Right kidney (tissue), 1 donor: ENCODE results near the gene NHEJ1.

Experiments
- DNase-seq: peaks from one replicate; pipeline ENCODE4 v3.0.0-alpha.2; 2016

The NHEJ1 gene

DNA sequence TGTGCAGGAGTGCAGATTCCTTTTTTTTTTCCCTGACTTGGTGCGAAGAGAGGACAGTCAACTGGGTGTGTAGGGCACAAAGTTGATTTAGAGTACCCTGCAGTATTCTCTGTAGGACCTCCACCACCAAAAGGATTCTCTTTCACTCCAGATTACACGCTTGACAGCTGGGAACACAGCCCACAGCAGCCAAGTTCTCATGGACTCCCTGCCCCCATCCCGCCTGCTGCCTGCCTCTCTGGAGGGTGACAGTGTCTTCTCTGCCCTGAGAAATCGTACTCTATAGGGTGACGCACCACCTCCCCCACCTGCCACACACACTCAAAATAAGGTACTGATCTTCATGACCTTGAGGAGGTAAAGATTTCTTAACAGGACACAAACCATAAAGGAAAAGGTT lies 73.3 kb downstream of the NHEJ1 start:
- DNase-seq = no peak

DNA sequence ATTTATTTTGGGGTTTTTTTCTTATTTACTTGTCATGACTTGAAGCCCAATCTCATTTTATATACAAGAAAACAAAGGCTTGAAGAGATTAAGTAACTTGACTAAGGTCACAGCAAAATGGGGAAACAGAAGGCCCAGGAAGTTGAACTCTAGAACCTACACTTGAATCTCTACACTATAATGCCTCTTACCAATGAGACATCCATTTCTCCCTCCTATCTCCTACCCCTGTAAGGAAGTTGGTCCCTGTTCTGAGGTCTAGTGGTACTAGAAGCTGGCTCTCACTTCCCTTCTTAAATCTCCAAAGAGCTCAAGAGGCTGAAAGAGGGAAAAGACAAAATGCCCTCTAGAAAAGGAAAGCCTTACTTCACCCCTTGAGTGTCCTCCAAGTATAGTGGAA lies 74.4 kb downstream of the NHEJ1 start:
- DNase-seq = no peak

DNA sequence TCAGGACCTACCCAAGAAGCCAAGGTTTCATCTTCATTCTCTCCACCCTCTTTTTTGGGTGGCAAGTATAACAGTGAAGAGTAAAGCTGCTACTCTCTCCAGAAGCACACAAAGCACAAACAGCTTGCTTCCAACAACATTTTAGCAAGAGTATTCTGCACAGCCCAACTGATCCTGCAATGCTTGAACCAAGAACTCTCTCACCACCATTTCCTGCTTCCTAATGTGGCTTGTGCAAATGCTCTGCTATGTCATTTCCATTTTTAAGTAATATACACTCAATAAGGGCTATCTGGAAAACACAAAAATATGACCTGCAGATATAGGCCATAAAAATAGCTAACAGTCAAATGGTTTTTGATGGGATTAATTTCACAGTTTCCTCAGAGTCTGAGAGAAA lies 75.8 kb downstream of the NHEJ1 start:
- no peak for DNase-seq

DNA sequence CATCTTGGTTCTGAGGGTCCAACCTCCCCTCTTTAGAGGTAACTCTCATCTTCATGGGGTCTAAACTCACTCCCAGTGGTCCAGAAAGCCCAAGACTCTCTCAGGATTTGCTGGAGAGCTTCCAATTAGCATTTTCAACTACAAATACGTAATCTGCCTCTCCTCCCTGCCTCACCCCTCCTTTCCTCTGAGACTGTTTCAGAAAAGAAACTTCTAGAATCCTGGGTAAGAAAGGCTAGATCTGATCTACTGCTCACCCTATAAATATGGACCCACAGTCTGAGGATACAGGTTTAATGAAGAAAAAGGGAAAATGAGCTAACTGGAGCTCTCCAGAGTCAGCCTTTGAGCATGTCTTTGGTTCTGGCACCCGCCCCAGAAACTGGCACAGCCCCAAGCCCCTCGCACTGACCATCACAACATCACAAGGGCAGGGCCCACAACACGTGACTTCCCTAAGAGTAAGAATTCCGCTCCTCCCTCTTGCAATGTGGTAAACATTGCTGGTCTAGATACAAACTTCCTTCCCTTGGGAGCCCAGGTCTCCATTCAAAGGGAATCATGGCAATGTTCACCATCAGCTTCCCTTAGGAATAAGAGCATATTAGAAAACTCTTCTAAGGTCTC lies 78.2 kb downstream of the NHEJ1 start:
- DNase-seq = no peak

DNA sequence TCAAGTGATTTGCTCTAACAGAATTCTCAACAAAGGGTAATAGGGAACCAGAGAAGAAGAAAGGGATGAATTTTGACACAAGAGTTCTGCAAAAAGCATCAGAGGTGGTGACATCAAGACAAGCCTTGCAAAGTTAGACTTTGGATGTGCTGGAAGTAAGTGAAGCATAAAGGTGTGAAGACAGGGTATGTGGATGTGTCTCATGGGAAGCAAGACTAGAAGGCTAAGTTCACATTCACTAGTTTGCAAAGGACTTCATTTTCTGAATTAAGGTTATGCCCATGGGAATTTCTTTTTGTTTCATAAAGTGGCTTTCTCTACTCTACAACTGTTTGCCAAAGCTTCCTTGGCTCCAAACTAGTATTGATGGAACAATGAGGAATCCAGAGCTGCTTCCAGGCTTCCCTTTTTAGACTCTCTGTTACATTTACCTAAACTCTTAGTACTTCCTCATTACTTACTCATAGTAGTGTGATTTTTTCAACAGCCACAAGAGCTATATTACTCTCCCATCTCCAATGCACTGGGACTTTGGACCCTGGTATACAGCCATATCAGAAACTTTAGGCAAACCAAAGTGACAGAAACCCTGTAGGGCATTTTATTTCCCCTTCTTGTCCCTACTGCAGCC lies 78.8 kb downstream of the NHEJ1 start:
- DNase-seq = no peak

DNA sequence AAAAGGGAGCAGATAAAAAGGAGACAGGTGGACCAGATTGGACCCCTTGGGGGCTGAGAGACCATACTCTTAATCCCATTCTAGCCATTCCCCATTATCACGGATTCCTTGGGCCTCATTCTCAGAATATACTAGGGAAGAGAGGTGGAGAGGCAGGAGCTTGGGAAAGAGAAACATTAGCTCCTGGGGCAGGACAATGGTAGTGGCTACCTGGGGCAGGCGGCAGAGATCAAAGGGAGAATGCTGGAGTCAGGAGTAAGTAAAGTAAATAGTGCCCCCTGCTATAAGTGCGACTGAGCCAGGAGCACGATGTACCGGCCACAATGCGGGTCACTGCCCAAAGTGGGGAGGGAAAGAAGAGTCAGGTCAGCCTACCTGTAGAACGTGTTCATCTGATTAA lies 79.5 kb downstream of the NHEJ1 start:
- no peak for DNase-seq

DNA sequence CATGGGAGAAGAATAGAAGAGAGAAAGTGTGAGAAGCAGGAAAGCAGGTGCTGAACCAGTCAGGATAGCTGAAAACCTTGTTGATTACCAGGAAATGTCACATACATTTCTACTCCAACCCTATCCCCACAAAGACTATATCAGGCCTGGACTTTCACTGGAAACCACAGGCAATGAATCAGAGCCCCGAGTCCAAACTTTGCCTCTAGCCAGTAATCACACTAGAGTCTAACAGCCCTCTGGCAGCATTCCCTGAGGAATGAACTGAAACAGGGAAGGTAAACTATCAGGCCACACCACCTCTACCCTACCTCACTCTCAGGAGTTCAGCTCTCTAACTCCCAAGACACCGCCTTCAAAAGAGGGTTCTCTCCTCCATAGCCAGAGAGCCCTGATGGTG lies 81.2 kb downstream of the NHEJ1 start:
- DNase-seq = no peak

DNA sequence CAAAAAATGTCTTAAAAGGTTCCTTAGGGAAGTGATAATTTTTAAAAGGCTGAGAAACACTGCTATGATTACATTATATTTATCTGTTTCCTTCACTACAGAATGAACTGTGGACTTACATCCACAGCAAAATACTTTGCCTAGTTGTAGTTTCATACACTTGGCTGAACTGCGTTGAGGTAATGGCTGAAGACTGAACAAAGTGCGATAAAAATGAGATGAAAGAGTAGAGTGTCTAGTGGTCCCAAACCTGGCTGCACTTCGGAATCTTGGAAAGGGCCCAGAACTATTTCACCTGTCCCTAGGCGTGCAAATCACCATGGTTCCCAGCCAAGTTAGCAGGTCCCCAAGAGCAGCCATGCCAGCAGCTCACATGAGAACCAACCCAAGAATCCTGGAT lies 81.7 kb downstream of the NHEJ1 start:
- DNase-seq = no peak

DNA sequence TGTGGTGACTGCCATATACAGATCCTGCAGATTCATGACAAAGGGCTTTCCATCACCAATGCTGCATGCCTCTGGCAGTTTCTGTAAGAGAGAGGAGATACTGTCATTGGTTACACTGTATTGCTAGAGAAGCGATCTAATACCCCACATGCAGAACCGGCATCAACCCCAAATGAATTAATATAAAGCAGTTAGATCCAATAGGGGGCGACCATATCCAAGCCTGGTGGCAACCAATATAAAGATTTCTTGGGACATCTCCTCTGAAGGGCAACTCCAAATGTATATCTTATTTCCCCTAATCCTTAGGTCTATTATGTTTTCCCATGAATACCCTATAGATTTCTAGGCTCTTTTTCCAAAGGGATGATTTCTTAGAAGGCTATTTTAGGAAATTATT lies 82.5 kb downstream of the NHEJ1 start:
- no peak for DNase-seq

DNA sequence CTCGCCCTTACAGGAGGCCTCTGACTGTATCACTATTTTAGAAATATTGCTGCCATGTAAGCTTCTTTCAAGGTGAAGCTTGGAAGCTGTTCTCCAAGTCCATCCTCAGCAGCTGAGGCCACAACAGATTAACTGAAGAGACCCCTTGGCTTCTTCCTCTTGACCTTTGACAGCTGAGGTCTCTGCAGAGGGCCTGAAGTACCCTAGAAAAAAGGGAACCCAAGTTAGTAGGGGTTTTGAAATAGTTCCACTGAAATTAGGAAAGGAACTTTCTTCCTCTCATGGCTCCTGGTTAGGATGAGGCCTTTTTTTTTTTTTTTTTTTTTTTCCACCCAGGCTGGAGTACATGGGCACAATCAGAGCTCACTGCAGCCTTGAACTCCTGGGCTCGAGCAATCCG lies 84.4 kb downstream of the NHEJ1 start:
- DNase-seq = no peak

DNA sequence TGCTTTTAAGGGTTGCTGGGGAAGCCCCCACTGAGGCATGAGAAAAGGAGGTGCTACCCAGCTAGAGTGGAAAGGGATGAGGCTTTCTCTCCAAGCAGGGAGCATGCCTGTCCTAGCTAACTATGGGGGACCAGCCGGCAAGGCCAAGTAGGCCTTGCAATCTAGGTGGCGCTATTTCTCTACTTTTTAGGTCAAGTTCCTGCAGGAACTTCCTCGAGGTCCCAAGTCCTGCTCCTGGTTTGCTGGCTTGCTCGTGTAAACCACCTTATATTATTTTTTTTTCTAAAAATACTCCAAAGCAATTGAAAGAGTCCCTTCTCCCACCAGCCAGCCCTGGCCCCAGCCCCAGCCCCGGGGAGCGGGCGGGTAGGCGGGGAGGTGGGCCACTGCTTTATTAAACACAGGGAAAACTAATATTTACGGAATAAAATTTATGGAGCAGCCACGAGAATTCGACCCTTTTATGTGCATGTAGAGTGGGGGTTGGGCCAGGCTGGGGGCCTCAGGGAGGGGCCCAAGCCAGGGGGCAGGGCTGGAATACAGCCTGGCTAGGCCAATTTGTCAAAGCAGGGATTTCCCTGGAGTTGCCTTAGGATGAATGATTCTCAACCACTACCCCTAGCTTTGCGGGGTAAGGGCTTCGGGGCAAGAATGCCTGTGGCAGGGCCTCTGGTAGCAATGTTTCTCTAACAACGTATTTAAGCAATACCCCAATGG lies 87.0 kb downstream of the NHEJ1 start:
- peak; percentile 26 for DNase-seq

DNA sequence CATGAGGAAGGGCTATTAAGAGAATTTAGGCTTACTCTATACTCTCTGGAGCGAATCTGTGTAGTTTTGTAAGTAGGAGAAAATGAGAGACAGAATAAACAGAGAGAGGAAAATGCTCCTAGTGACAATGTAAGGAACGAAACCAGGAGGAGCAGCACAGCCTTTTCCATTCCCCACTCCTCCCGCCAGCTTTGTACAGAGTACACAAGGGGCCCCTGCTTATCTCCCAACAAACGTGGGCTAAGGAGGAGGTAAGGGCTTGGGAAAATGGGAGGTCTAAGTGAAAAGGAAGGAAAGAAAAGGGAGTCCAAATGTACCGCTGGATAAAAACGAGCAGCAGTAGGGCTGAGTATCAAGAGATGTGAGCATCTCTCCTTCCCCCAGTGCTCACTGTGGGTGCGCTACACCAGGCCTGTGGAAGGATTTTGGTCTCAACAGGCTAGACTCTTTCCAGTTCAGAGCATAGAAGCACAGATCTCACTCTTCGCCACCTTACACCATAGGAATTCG lies 87.8 kb downstream of the NHEJ1 start:
- no peak for DNase-seq

DNA sequence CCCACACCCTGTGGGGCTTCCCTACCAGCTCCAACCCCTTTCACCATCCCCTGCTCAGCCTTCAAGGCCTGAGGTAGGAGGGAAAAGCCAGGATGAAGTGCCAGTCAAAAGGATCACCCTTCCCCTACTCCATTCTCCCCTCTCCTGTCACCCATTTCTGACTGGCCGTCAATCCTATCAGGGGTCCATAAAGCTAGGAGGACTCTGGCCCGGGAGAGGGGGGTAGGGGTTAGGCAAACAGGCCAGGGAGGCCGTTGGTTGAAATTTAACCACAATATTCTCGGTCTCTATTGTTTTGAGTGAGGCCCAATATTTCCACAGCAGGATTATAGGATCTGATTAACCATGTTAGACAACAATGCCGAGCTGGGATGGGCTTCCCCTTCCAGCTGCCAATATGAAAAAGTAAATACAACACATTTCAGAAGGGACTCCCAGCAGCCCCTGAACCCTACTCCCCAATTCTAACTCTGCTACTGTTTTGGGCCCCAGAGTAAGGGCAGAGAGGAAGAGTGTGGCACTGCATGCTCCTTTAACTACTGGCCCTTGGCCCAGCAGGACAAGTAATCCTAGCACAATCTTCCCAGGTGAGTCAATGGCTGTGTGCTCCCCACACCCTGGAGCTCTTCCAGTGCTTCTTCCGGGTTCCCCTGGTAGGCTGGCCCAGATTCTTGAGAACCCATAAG lies 89.3 kb downstream of the NHEJ1 start:
- DNase-seq = no peak

DNA sequence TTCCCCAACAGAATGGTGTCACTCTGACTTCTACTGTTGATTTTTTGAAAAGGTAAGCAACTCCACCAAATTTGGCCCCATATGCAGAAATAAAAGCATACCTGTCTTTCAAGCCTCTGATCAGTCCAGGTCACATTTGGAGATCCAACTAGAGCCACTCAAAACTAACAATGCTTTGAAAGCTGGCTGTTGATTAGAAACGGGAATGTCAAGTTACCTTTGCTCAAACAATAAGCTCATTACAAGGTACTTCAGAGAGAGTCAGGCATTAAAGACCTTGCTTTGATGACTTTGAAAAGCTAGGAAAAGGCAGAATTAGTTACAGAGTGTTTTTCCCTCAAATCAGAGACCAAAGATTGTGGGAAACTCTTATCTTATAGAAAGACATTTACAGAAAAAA lies 95.1 kb downstream of the NHEJ1 start:
- DNase-seq = no peak

DNA sequence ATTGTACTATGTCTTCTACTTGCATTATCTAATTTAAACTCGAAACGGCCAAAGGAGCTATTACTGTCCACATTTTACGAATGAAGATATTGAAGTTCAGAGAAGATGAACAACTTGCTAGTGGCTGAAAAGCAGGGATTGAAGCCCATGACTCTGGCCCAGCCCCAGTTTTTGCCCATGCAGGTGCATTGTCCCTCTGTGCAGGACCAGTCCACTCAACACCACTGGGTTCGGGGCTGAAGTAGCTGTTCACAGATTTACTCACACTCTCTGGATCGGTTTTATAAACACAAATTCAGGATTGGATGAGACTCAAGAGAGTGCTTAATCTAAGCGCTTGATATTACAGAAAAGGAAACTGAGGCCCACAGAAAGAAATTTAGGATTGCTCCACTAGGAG lies 98.5 kb downstream of the NHEJ1 start:
- no peak for DNase-seq

DNA sequence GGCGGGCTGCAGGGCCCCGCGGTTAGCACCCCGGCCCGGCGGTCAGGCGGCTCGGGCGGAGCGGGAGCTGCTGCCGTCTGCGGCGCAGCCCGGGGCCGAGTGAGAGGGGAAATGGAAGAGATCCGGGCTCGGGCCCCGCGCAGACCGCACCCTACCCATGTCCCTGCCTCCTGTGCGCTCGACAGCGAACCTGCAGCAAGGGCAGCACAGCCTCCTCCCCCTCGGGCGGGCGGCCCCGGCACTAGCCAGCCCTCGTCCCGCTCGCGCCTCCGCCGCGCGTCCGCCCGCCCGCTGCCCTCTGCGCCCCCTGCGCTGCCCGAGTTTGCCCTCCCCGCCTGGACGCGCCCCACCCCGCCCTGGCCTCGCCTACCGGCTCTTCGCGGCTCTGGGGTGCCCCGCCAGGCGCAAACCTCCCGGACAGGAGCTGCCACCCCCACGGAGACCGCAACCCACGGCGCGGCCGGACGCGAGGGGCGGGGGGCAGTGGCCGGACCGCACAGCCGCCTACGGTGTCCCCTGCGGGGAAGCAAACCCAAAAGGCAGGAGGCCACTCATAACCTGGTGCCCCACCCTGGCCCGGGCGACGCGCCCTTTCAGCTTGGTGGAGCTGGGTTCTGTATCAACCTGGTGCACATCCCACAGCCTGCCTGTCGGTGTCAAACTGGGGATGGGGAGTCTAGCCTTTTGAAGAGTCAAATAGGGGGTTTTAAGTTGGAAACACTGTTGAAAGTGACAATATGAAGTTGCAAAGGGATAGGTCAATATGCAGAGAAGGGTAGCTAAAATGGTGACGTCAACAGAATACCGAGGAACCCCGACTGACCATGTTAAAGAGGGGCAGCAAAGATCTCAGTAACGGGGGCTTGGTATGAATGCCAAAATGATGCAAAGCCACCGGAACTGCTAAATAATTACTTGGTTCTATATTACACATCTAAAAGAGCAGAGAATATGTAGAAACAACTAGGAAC lies 99.5 kb downstream of the NHEJ1 start, which contains the start of gene IHH:
Gene IHH (minus strand): TSS at position 101 of the 971 bp plus-strand sequence. CDS start 454 bp downstream, outside the sequence.
- DNase-seq = peak; percentile 25

DNA sequence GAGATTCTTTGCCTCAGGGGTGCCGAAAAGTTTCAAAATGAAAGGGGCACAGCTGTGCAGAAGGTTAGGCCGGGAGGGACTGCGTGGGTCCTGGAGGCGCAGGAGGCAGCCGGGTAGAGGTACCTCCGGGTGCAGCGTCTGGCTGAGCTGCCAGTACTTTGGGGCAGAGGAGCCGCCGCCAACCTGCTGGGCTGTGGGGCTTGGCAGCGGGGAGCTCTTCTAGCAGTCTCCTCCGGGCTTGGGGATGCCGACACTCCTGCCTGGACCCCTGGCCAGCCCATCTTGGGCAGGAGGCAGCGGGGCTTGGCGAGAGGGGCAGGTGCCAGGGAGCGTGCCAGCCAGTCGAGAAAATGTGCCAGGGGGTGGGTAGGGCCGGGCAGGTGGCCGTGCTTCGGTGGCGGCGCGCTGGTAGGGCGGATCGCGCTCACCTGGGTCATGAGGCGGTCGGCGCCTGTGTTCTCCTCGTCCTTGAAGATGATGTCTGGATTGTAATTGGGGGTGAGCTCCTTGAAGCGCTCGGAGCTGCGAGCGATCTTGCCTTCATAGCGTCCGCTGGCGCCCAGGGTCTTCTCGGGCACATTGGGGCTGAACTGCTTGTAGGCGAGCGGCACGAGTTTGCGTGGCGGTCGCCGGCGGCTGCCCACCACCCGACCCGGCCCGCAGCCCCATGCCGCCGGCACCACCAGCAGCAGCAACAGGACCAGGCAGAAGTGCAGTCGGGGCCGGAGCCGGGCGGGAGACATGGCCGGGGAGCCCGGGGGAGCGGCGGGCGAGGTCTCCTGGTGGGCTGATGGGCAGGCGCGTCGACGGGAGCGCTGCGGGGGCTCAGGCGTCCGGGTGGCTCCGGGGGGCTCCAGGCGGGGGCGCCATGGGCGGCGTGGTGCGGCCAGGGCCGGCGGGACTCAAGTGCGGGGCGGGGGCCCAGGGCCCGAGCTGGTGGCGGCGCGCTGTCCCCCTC lies 100.6 kb downstream of the NHEJ1 start:
- DNase-seq = peak; percentile 57

DNA sequence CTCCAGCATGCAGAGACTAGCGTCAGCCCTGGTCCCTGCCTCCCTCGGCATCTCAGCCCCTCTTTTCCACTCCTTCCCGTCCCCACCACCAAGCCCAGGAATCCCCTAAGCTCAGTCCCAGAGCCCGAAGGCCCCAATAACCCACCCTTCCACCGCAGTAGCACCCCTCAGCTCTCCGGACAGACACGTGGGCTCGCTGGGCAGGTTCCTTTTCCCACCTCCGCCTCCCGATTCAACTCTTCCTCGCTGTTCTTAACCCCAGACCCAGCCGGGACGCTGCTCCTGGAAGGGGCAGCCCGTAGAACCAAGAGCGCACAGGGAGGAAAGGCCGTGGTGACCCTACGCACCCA lies 101.3 kb downstream of the NHEJ1 start:
- no peak for DNase-seq

DNA sequence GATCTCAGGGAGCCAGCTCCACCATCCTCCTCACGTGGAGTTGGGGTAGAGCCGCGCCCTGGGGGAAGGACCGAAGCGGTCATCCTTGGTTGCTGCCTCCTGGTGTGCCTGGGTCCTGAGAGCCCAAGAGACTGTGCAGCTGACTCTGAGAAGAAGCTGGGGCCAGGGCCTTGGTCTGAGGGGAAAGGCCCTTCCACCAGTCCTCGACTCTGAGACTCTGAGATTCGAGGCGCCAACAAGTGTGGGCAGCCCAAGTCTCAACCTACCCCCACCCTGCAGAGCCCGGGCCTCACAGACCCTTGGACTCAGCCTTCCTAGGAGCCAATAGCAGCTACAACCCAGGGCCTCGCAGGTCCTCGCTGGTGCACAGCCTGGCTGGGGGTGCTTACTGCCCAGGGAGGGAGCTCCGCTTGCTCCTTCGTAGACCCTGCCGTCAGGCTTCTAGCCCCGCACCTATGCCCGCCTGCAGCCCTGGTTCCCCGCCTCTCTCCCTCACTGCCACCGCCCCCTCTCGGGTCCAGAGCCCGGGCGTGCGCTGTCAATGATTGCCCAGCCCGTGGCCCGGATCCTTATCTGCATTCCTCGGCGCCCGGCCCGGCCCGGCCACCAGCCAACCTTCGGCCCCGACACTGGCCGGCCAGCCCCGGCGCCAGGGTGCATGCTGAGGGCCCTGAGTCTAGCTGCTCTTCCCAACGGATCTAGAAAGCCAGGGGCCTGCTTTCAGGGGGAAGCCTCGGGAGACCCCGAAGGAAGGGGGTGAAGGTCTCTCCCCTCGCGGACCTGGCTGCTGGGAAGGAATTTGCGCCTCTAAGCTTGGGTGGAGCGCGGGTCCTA lies 101.9 kb downstream of the NHEJ1 start:
- peak; percentile 62 for DNase-seq
